SH-SY5Y (cell line): ENCODE measurements around the gene STXBP6.

Source experiments
- GATA2 ChIP-seq: IDR thresholded peaks from 2 replicates; pipeline ENCODE4 v1.6.1; 2011; ENCODE audit warnings: mild to moderate bottlenecking, low read depth, low read length
- GATA3 ChIP-seq: IDR thresholded peaks from 2 replicates; pipeline ENCODE4 v1.6.1; 2011; ENCODE audit warnings: low read depth, mild to moderate bottlenecking, low read length, moderate library complexity

DNA sequence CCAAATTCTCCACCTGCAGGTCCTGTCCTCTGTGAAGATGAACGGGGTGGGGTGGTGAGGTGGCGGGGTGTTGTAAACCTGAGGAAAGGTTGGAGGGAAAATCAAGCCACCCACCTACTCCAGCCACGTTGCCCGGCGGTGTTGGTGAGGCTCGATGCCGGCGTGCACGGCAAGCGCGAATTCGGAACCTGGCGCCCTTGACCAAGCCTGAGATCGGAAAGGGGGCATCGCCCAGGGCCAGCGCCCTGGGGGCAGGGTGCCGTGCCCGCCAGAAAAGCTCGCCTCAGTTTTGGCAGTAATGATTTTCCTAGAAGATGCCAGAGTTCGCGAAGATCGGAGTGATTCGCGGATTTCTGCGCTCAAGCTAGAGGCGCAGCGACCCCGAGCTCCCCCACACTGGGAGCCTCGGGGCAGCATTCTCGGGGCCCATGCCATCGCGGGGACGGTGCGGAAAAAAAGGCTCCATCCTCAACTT is 817 bp downstream of the STXBP6 start:
- no peak for TF ChIP-seq GATA3
- TF ChIP-seq GATA2: no peak
